Peyer's patch (tissue), 4 donors: Measurements from ENCODE around the gene FBXO36.

Experiments
- POLR2A ChIP-seq, 2 donors: fragments of 450-650 bp; IDR thresholded peaks; one replicate each; pipeline ENCODE4 v1.5.1; 2017; ENCODE audit warnings: antibody characterized with exemption in 2 of 2, mild to moderate bottlenecking in 2 of 2, moderate library complexity in 2 of 2
- TF ChIP-seq, protein P1 (sequence below), 6 experiments: fragments of 450-650 bp in 4 of 6; fragments of 200-600 bp in 2 of 6; sonication (generic) in 1 of 6; IDR thresholded peaks; one replicate each; pipeline ENCODE4 v1.5.1; 2017 to 2019; ENCODE audit warnings: antibody characterized with exemption in 6 of 6, mild to moderate bottlenecking in 3 of 6, moderate library complexity in 1 of 6

DNA sequence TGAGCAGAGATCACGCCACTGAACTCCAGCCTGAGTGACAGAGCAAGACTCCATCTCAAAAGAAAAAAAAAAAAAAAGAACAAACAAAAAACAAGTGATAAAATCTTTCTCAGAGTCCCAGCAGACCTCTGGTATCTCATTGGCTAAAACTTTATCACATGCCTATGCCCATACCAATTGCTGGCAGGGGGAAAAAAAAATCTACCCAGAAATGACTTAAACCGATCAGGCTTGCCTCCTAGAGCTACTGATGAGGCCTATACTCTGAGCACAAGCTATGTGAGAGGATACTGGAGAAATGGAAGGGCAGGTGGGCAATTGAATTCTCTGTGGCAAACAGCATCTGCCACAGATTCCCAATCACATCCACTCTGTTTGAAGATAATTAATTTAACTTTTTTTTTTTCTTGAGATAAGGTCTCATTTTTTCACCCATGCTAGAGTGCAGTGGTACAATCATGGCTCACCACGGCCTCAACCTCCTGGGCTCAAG is 49.0 kb downstream of the FBXO36 start:
- TF ChIP-seq, protein P1, sequence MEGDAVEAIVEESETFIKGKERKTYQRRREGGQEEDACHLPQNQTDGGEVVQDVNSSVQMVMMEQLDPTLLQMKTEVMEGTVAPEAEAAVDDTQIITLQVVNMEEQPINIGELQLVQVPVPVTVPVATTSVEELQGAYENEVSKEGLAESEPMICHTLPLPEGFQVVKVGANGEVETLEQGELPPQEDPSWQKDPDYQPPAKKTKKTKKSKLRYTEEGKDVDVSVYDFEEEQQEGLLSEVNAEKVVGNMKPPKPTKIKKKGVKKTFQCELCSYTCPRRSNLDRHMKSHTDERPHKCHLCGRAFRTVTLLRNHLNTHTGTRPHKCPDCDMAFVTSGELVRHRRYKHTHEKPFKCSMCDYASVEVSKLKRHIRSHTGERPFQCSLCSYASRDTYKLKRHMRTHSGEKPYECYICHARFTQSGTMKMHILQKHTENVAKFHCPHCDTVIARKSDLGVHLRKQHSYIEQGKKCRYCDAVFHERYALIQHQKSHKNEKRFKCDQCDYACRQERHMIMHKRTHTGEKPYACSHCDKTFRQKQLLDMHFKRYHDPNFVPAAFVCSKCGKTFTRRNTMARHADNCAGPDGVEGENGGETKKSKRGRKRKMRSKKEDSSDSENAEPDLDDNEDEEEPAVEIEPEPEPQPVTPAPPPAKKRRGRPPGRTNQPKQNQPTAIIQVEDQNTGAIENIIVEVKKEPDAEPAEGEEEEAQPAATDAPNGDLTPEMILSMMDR (IDR thresholded peaks at IDR 0.05) = no peak
- TF ChIP-seq POLR2A (IDR thresholded peaks at IDR 0.05) = no peak
